Neural cell (in vitro differentiated cells): ENCODE measurements around the gene SIGLEC12.

ENCODE experiments used
- CTCF ChIP-seq: fragments of 450-650 bp; IDR thresholded peaks from 2 replicates; pipeline ENCODE4 v1.5.1; 2014; ENCODE audit warnings: antibody characterized with exemption, mild to moderate bottlenecking, moderate library complexity; ENCODE audit not compliant: poor library complexity, severe bottlenecking
- EP300 ChIP-seq: fragments of 450-650 bp; conservative IDR thresholded peaks from 2 replicates; pipeline ENCODE4 v1.6.1; 2014; ENCODE audit warnings: antibody characterized with exemption, mild to moderate bottlenecking, moderate library complexity; ENCODE audit not compliant: poor library complexity, severe bottlenecking
- MXI1 ChIP-seq: fragments of 450-650 bp; conservative IDR thresholded peaks from 2 replicates; pipeline ENCODE4 v1.6.1; 2014; ENCODE audit warnings: antibody characterized with exemption, mild to moderate bottlenecking; ENCODE audit not compliant: poor library complexity, severe bottlenecking
- POLR2AphosphoS5 ChIP-seq: IDR thresholded peaks from 2 replicates; pipeline ENCODE4 v1.6.1; 2012
- RAD21 ChIP-seq: fragments of 450-650 bp; conservative IDR thresholded peaks from 2 replicates; pipeline ENCODE4 v1.6.1; 2014; ENCODE audit warnings: antibody characterized with exemption, mild to moderate bottlenecking, moderate library complexity
- TAF1 ChIP-seq: IDR thresholded peaks from 2 replicates; pipeline ENCODE4 v1.6.1; 2012; ENCODE audit warnings: low read depth
- TF ChIP-seq, protein P1 (sequence below): IDR thresholded peaks from 2 replicates; pipeline ENCODE4 v1.6.1; 2012; ENCODE audit warnings: borderline replicate concordance

DNA sequence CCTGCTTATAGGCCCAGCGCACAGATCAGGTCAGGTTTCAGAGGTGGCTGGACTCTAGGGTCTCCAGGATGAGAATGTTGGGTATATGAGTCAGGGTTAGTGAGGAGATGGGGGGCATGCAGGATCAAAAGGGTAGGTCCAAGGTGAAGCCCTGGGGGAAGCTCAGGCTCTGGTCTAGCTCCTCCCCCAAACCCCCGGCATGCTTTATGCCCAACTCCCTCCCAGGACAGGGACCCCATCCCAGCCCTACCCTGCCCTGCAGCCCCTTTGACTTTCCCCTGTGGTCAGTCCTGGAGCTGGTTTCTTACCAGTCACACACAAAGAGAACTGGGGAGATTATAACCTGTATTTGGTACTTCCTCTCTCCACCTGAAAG is 33.1 kb downstream of the SIGLEC12 start:
- TF ChIP-seq CTCF (no peak), POLR2AphosphoS5 (no peak), MXI1 (no peak), EP300 (no peak), TAF1 (no peak), RAD21 (no peak)
- TF ChIP-seq, protein P1, sequence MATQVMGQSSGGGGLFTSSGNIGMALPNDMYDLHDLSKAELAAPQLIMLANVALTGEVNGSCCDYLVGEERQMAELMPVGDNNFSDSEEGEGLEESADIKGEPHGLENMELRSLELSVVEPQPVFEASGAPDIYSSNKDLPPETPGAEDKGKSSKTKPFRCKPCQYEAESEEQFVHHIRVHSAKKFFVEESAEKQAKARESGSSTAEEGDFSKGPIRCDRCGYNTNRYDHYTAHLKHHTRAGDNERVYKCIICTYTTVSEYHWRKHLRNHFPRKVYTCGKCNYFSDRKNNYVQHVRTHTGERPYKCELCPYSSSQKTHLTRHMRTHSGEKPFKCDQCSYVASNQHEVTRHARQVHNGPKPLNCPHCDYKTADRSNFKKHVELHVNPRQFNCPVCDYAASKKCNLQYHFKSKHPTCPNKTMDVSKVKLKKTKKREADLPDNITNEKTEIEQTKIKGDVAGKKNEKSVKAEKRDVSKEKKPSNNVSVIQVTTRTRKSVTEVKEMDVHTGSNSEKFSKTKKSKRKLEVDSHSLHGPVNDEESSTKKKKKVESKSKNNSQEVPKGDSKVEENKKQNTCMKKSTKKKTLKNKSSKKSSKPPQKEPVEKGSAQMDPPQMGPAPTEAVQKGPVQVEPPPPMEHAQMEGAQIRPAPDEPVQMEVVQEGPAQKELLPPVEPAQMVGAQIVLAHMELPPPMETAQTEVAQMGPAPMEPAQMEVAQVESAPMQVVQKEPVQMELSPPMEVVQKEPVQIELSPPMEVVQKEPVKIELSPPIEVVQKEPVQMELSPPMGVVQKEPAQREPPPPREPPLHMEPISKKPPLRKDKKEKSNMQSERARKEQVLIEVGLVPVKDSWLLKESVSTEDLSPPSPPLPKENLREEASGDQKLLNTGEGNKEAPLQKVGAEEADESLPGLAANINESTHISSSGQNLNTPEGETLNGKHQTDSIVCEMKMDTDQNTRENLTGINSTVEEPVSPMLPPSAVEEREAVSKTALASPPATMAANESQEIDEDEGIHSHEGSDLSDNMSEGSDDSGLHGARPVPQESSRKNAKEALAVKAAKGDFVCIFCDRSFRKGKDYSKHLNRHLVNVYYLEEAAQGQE: no peak
